SHP77 treated with DMSO at 0.1 percent for 48 hours (cell line): ENCODE data around the gene MAP4K4.
"Not testable (repeated sequence)": the region's sequence is repeated elsewhere in the genome, so short reads cannot be mapped to it uniquely, and the experiment has no call there.

Experiments
- DNase-seq: peaks from one replicate; lab custom pipeline; 2025; lab: John Stamatoyannopoulos, UW

MAP4K4 gene

DNA sequence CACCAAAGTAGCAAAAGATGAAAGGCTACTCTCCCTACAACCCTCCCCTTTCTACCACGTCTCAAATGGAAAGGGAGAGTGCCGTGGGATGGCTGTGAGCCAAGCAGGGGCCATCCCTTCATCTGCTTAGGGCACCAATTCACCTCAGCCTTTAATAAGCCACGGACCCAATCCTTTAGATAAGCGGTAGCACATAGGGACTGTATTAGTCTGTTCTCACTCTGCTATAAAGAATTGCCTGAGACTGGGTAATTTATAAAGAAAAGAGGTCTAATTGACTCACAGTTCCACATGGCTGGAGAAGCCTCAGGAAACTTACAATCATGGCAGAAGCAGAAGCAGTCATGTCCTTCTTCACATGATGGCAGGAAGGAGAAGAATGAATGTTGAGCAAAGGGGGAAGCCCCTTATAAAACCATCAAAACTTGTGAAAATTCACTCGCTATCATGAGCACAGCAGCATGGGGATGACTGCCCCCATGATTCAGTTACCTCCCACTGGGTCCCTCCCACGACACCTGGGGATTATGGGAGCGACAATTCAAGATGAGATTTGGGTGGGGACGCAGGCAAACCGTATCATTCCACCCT, 208.3 kb downstream of the MAP4K4 start:
- no peak for DNase-seq

DNA sequence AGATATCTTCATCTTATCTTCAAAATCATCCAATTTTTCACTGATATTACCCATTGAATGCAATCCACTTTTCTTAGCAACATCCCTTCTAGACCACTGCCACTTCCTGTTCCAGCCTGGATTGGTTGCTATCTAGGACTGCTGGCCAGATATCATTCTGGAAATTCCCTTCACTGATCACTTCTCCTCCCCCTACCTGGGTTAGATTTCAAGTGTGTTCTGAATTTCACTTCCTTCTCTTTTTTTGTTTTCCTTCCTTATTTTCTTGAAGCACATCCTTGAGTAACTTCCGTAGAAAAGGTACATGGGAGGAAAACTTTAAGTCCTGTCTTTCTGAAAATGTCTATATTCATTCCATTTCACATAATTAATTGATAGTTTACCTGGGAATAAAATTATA, 212.3 kb downstream of the MAP4K4 start:
- no peak for DNase-seq

GRCh38 chr2:101912545-101912944, 215.0 kb downstream of the MAP4K4 start:
- no peak for DNase-seq

DNA sequence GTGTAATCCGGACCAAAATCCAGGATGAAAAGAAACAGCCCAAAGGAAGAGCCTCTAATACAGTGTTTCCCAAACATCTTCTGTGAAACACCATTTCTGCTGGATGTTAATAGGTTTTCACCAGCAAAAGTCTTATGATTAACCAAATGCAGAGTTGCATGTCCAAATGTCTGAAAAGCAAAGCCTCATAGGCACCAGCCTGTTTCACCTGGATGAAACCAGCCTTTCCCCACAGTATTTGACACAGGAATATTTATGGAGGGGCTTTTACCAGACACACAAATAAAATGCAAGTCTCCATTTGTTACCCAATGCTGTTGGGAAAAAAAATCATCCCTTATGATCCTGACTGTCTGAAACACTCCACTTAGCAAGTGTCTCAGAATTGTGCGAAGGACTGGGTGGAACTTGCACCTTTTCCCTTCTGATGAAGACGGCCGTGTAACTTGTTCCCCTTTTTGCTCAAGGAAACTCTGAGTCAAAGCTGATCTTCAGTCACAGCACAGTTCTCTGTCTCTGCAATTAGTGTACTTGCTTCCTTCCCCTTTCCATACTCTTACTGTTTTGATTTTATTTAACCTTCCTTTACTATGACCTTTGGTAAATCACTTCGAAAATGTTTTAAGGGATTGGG, 223.9 kb downstream of the MAP4K4 start:
- no peak for DNase-seq

DNA sequence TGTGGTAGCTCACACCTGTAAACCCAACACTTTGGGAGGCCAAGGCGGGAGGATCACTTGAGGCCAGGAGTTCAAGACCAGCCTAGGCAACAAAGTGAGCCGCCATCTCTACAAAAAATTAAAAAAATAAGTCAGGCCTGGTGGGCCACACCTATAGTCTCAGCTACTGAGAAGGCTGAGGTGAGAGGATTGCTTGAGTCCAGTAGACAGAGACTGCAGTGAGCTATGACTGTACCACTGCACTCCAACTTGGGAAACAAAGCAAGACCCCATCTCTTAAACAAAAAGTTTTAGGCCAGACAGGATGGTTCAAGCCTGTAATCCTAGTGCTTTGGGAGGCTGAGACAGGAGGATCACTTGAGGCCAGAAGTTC, 224.4 kb downstream of the MAP4K4 start:
- no peak for DNase-seq

GRCh38 chr2:101924311-101924710, 226.8 kb downstream of the MAP4K4 start:
- not testable (repeated sequence) for DNase-seq

GRCh38 chr2:101930019-101930418, 232.5 kb downstream of the MAP4K4 start:
- no peak for DNase-seq

DNA sequence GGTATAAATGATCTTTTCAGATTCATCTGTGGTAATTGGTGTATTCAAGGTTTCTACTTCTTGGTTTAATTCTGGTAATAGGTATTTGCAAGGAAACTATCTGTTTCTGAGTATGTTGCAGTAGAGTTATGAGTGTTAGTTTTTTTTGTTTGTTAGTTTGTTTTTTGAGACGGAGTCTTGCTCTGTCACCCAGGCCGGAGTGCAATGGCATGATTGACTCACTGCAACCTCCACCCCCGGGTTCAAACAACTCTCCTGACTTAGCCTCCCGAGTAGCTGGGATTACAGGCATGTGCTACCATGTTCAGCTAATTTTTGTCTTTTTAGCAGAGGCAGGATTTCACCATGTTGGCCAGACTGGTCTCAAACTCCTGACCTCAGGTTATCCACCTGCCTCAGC, 233.3 kb downstream of the MAP4K4 start:
- no peak for DNase-seq

DNA sequence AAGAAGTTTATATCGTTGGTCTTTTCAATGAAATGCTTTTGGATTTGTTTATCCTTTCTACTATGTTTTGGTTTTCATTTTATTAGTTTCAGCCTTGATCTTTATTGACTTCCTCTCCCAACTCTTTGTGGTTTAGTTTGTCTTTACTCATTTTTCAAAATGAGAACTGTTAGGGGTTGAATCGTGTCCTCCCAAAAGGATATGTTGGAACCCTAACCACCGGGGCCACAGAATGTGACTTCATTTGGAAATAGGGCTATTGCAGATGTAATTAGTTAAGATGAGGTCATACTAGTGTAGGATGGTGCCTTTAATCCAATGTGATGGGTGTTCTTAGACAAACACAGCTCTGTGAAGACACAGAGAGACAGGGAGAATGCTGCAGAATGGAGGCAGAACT, 233.9 kb downstream of the MAP4K4 start:
- DNase-seq, result no peak

DNA sequence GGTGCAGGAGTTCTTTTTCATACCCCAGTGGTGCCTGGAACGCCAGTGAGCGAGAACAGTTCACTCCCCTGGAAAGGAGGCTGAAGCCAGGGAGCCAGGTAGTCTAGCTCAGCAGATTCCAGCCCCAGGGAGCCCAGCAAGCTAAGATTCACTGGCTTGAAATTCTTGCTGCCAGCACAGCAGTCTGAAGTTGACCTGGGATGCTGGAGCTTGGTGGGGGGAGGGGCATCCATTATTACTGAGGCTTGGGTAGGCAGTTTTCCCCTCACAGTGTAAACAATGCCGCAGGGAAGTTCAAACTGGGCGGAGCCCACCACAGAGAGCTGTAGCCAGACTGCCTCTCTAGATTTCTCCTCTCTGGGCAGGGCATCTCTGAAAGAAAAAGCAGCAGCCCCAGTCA, 238.3 kb downstream of the MAP4K4 start:
- DNase-seq, result not testable (repeated sequence)

- DNase-seq, result no peak
Measured at GRCh38 chr2:101942851-101943250, 245.3 kb downstream of the MAP4K4 start.
